ENCODE results near the gene NSA2.

- TF ChIP-seq POLR2A (IDR thresholded peaks at IDR 0.05; ENCODE audit: low read length), result no peak
- no peak for TF ChIP-seq GATA1 (IDR thresholded peaks at IDR 0.05; ENCODE audit: low read depth, low read length)
These were observed 20.4 kb downstream of the NSA2 start for GRCh38 chr5:74787424-74787823.

Data from erythroblast (primary cell).